ENCODE measurements around the gene LSG1. TPM values are rescaled to one million over a fixed set of nuclear protein-coding genes. Genes with fewer than 3 reads are reported as not detected.
"Not testable (repeated sequence)": the region's sequence is repeated elsewhere in the genome, so short reads cannot be mapped to it uniquely, and the experiment has no call there.

LSG1 gene
- total RNA-seq, 1 donor = 70.8 TPM

DNA sequence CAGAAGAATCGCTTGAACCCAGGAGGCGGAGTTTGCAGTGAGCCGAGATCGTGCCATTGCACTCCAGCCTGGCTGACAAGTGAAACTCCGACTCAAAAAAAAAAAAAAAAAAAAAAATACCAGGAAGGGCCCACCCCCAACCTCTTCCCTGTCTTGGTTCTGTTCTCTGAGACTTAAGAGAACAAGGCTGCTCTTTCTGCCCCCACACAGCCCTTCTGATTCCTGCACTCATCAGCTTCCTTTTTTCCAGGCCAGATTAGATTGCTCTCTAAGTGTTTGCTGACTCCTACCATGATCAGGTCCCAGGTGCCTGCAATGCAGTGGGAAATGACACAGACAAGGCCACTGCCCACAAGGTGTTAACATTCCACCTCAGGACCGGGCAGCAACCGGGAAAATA is 51.8 kb downstream of the LSG1 start:
- H3K27me3 ChIP-seq (ENCODE audit: insufficient read depth, low read length) = no peaks in the 10 kb centered on the region
- no peak overlapping the region for H3K4me3 ChIP-seq (ENCODE audit: low read length)
- H3K9me3 ChIP-seq (ENCODE audit: low read depth, low read length) = no peaks in the 10 kb centered on the region
- H3K4me1 ChIP-seq (ENCODE audit: insufficient read depth, low read length) = no peaks in the 10 kb centered on the region

DNA sequence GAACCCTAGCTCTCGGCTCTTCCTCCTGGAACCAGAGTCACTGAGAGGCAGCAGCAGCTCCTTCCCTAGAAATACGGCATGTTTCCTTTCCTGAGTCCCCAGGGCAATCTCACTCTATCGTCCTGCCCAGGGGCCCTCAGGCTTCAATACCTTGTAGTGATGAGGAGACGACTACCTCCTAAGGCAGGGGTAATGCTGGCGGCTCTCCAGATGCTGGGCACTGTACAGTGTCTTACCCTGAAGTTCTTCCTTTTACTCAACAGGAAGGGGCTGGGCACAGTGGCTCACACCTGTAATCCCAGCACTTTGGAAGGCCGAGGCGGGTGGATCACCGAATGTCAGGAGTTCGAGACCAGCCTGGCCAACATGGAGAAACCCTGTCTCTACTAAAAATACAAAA is 52.2 kb downstream of the LSG1 start:
- Histone ChIP-seq H3K27me3 (ENCODE audit: insufficient read depth, low read length) (no peaks in the 10 kb centered on the region), H3K4me1 (ENCODE audit: insufficient read depth, low read length) (no peaks in the 10 kb centered on the region), H3K9me3 (ENCODE audit: low read depth, low read length) (no peaks in the 10 kb centered on the region), H3K4me3 (ENCODE audit: low read length) (no peak overlapping the region)

DNA sequence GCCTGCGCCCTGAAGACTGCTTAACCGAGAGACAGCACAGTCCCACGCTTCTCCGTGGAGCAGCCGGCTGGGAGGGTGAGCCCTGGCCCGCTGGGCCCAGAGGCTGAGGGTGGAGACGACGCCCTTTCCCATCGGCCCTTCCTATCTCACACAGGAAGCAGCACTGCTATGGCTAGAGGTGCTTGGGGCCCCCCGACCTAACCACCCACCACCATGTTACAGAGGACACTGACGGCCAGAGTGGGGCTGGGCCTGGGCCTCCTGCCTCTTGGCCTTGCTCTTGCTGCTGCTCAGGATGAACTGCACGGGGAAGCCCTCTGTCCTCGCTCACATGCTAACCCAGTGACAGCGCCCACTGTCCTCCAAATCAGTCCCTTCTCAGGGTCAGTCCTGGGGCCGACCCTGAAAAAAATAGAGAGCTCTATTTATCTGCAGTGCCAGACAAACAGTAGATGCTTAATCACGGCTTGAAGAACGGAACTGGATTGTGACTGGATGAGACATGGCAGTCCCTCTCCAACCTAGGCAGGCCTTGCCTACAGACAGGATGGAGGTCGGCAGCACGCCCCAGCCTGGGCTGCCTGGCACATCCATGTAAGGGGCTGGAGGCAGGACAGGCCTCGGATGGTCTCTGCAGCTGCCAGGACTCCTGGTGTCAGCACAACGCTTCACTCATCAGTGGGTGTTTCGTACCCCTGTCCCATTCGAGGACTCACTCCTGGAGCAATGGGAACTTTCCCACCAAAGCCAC is 53.0 kb downstream of the LSG1 start:
- Histone ChIP-seq H3K27me3 (ENCODE audit: insufficient read depth, low read length) (no peaks in the 10 kb centered on the region), H3K4me3 (ENCODE audit: low read length) (no peak overlapping the region), H3K4me1 (ENCODE audit: insufficient read depth, low read length) (no peaks in the 10 kb centered on the region), H3K9me3 (ENCODE audit: low read depth, low read length) (no peaks in the 10 kb centered on the region)

DNA sequence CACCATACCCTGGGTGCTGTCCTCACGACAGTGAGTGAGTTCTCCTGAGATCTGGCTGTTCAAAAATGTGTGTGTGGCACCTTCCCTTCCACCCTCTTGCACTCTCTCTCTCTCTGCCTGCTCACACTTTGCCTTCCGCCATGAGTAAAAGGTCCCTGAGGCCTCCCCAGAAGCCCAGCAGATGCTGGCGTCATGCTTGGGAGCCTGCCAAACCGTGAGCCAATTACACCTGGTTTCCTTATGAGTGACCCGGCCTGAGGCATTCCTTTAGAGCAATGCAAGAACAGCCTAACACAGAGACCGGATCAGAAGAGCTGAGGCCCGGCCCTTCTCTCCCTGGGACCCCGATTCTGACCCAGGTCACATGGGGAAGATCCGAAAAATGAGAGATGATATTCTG is 54.2 kb downstream of the LSG1 start:
- Histone ChIP-seq H3K9me3 (ENCODE audit: low read depth, low read length) (no peaks in the 10 kb centered on the region), H3K27me3 (ENCODE audit: insufficient read depth, low read length) (no peaks in the 10 kb centered on the region), H3K4me1 (ENCODE audit: insufficient read depth, low read length) (no peaks in the 10 kb centered on the region), H3K4me3 (ENCODE audit: low read length) (no peak overlapping the region)

DNA sequence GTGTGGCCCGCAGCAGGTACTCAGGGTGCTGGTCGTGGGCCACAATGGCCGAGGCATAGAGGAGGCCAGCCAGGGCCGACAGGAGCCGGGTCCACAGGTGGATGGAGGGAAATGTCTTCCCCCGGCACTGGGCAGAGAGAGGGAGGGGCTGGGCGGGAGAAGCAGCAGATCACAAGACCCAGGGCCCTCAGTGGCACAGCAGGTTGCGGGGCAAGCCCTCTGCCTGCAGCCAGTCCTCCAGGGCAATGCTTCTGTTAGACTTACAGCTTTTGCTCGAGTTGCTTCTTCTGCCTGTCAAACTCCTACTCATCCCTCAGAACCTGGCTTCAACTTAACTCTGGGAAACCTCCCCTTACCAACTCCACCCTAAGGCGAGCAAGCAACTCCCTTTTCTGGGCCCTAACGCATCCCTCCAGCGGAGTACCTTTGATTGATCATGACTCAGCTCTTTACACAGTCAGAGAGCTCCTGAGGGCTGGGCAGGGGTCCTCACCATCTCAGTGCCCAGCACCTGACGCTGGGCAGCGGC is 54.8 kb downstream of the LSG1 start:
- no peaks in the 10 kb centered on the region for H3K4me1 ChIP-seq (ENCODE audit: insufficient read depth, low read length)
- H3K4me3 ChIP-seq (ENCODE audit: low read length) = no peak overlapping the region
- no peaks in the 10 kb centered on the region for H3K9me3 ChIP-seq (ENCODE audit: low read depth, low read length)
- no peaks in the 10 kb centered on the region for H3K27me3 ChIP-seq (ENCODE audit: insufficient read depth, low read length)

DNA sequence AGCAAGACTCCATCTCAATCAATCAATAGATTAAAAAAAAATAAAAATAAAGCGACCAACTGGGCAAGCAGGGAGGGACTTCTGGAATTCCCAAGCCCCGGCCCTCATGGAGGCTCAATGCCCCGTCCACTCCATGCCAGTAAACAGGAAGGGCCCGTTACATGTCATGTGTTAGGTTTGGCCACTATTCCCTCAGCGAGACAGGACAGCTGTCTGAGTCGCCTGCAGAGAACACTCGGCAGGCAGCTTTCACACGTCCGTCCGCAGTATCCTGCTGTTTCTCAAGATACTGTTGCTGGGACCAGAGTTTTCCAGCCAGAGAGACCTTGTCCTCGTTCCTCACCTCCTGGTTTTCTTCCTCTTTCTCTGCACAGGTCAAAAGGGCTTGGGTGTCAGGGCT is 56.8 kb downstream of the LSG1 start:
- Histone ChIP-seq H3K4me3 (ENCODE audit: low read length) (no peak overlapping the region), H3K27me3 (ENCODE audit: insufficient read depth, low read length) (no peaks in the 10 kb centered on the region), H3K9me3 (ENCODE audit: low read depth, low read length) (no peaks in the 10 kb centered on the region), H3K4me1 (ENCODE audit: insufficient read depth, low read length) (no peaks in the 10 kb centered on the region)

DNA sequence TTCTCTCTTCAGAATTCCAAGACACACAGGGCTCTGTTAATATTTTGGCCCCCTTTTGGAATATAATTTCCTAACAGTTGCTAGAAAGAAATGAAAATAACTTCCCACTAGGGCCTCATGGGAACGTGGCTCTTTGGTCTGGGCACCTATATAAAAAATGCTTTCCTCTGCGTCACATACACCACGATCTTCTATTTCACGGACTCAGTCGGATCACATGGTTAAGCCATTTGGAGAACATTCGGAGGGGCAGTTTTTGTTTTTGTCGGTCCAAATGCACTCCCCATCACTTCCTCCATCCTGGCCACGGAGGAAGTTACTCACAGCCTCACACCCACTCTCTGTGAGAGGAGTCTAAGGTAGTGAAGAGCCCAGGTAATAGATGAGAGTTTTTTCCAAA is 59.8 kb downstream of the LSG1 start:
- H3K4me1 ChIP-seq (ENCODE audit: insufficient read depth, low read length) = no peaks in the 10 kb centered on the region
- H3K4me3 ChIP-seq (ENCODE audit: low read length) = no peak overlapping the region
- no peaks in the 10 kb centered on the region for H3K9me3 ChIP-seq (ENCODE audit: low read depth, low read length)
- H3K27me3 ChIP-seq (ENCODE audit: insufficient read depth, low read length) = no peaks in the 10 kb centered on the region

DNA sequence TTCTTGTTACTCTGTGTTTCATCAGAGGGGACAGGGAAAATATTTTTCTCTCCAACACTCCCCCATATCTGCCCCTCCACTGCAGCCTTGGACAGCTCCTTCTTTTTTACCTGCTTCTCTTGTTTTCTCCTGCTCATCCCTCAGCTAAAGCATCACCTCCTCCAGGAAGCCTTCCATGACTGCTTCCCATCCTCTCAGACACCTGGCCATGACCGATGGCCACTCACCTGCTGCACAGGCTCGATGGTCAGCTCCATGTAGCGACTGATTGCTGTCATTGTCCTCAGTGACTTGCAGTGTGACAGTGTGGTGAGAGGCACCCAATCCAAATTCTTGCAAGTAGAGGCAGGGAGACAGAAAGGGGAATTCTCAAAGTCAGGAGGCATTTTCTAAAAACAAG is 61.3 kb downstream of the LSG1 start:
- H3K9me3 ChIP-seq (ENCODE audit: low read depth, low read length) = no peaks in the 10 kb centered on the region
- no peak overlapping the region for H3K4me3 ChIP-seq (ENCODE audit: low read length)
- no peaks in the 10 kb centered on the region for H3K4me1 ChIP-seq (ENCODE audit: insufficient read depth, low read length)
- no peaks in the 10 kb centered on the region for H3K27me3 ChIP-seq (ENCODE audit: insufficient read depth, low read length)

DNA sequence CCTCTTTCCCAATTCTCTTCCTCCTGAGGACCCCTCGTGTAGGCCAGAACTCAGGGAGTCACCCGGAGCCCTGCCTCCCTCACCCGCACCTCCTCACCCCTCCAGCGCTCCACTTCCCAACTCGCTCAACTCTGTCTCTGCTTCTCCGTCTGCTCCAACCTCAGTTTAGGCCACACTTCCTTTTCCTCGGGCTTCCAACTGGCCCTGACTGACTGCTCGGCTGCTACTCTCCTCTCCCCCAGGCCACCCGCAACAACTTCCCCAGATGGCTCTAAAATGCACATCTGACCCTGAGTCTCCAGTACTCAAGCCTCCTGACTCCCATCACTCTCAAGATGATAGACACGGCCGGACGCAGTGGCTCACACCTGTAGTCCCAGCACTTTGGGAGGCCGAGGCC is 62.4 kb downstream of the LSG1 start:
- Histone ChIP-seq H3K27me3 (ENCODE audit: insufficient read depth, low read length) (no peaks in the 10 kb centered on the region), H3K4me3 (ENCODE audit: low read length) (no peak overlapping the region), H3K4me1 (ENCODE audit: insufficient read depth, low read length) (no peaks in the 10 kb centered on the region), H3K9me3 (ENCODE audit: low read depth, low read length) (no peaks in the 10 kb centered on the region)

DNA sequence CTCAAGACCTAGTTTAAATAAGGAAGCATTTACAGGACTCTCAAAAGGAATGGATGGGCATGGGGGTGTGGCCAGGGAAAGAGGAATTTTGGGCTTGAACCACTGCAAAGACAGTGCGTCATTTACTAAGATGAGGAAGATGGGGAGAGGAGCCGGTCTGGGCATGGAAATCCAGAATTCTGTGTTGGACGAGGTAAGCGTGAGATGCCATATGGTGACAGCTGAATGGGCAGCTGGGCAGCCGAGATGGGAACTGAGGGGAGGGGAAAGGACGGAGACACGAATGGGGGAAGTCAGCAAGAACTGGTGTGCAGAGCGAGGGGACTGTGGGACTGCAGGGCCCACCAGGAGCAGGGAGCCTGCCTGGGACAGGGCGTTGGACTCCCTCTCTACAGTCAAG is 63.0 kb downstream of the LSG1 start:
- H3K9me3 ChIP-seq (ENCODE audit: low read depth, low read length) = no peaks in the 10 kb centered on the region
- no peaks in the 10 kb centered on the region for H3K4me1 ChIP-seq (ENCODE audit: insufficient read depth, low read length)
- H3K4me3 ChIP-seq (ENCODE audit: low read length) = no peak overlapping the region
- no peaks in the 10 kb centered on the region for H3K27me3 ChIP-seq (ENCODE audit: insufficient read depth, low read length)

DNA sequence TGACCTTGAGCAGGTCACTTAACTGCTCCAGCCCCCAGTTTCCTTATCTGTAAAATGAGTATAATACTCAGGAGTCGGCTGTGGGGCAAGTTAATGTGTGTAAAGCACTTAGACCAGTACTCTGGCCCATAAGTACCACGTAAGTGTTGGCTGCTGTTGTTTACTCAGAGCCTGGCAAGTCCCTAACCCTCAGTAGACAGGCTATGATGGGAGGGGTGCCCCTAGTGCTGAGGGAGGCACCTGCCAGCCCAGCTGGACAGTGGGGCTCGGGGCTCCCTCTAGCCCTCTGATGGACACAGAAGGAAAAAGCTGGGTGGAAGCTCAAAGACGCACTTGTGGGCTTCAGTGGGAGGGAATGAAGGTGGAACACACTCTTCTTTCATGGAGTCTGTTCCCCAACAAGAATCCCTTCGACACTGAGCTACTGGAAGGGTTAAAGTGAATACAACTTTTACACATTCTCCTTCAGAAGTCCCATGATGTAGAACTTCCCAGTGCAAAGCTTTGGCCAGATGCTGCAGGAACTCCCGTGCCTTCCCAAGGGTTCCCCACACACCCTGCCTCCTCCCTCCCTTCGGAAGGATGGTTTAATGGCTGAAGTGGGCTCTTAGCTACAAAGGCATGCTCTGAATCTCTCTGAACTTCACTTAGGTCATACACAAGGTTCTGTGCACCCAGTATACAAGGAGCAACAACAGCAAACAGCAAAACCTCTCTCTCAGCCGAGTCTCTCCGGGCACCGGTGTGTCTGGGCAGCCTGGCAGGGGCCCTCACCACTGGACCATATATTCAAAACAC is 64.2 kb downstream of the LSG1 start:
- H3K27me3 ChIP-seq (ENCODE audit: insufficient read depth, low read length) = no peaks in the 10 kb centered on the region
- H3K4me1 ChIP-seq (ENCODE audit: insufficient read depth, low read length) = no peaks in the 10 kb centered on the region
- no peaks in the 10 kb centered on the region for H3K9me3 ChIP-seq (ENCODE audit: low read depth, low read length)
- no peak overlapping the region for H3K4me3 ChIP-seq (ENCODE audit: low read length)

DNA sequence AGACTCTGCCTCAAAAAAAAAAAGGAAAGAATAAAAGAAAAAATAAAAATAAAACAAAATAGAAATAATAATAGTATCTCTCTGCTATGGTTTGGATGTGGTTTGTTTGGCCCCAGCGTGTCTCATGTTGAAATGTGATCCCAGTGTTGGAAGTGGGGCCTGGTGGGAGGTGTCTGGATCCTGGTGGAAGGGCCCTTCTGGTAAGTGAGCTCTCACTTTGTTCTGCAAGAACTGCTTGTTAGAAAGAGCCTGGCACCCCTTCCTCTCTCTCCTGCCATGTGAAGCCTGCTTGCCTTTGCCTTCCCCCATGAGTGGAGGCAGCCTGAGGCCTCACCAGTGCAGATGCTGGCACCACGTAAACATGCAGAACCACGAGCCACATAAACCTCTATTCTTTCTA is 65.0 kb downstream of the LSG1 start:
- no peaks in the 10 kb centered on the region for H3K9me3 ChIP-seq (ENCODE audit: low read depth, low read length)
- H3K4me1 ChIP-seq (ENCODE audit: insufficient read depth, low read length) = no peaks in the 10 kb centered on the region
- H3K27me3 ChIP-seq (ENCODE audit: insufficient read depth, low read length) = no peaks in the 10 kb centered on the region
- no peak overlapping the region for H3K4me3 ChIP-seq (ENCODE audit: low read length)

DNA sequence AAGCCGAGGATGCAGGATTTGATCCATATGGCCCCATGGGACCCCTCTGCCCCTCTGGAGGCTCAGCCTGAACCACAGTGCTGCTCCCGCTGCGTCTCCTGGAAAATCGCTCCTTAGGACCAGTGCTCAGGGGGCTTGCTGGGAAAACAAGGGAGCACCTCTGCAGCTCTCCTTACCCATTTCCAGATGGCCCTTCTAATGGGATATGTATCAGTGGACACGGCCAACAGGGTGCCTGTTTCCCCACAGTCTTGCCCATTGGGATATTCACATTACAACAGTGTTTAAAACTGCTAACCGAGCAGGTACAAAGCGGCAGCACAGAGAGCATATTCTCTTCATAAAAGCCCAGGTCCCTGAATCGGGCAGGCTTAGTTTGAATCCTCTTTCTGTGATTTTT is 65.8 kb downstream of the LSG1 start:
- Histone ChIP-seq H3K4me3 (ENCODE audit: low read length) (no peak overlapping the region), H3K27me3 (ENCODE audit: insufficient read depth, low read length) (no peaks in the 10 kb centered on the region), H3K4me1 (ENCODE audit: insufficient read depth, low read length) (no peaks in the 10 kb centered on the region), H3K9me3 (ENCODE audit: low read depth, low read length) (no peaks in the 10 kb centered on the region)

DNA sequence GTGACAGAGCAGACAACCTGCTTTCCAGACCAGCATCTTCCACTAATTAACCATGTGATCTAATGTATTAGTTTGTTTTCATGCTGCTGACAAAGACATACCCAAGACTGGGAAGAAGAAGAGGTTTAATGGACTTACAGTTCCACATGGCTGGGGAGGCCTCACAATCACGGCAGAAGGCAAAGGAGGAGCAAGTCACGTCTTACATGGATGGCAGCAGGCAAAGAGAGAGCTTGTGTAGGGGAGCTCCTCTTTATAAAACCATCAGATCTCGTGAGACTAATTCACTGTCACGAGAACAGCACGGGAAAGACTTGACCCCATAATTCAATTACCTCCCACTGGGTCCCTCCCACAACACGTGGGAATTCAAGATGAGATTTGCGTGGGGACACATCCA is 66.7 kb downstream of the LSG1 start:
- H3K9me3 ChIP-seq (ENCODE audit: low read depth, low read length); H3K4me3 ChIP-seq (ENCODE audit: low read length); H3K4me1 ChIP-seq (ENCODE audit: insufficient read depth, low read length); H3K27me3 ChIP-seq (ENCODE audit: insufficient read depth, low read length): not testable (repeated sequence)

DNA sequence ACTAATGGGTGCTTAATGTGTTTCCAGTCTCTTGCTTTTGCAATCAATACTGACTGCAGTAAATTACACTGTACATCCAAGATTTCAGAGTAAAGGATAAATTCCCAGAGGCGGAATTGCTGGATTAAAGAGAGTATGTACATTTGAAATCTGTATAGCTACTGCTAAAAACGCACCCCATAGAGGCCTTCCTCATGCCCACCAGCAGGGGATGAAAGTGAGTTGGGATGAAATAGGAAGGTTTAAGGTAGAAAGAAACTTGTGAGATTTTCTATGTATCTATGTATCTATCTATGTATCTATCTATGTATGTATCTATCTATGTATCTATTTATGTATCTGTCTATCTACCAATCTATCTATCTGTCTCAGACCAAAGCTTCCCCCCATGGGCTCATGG is 67.2 kb downstream of the LSG1 start:
- Histone ChIP-seq H3K27me3 (ENCODE audit: insufficient read depth, low read length) (no peaks in the 10 kb centered on the region), H3K9me3 (ENCODE audit: low read depth, low read length) (no peaks in the 10 kb centered on the region), H3K4me1 (ENCODE audit: insufficient read depth, low read length) (no peaks in the 10 kb centered on the region), H3K4me3 (ENCODE audit: low read length) (no peak overlapping the region)

DNA sequence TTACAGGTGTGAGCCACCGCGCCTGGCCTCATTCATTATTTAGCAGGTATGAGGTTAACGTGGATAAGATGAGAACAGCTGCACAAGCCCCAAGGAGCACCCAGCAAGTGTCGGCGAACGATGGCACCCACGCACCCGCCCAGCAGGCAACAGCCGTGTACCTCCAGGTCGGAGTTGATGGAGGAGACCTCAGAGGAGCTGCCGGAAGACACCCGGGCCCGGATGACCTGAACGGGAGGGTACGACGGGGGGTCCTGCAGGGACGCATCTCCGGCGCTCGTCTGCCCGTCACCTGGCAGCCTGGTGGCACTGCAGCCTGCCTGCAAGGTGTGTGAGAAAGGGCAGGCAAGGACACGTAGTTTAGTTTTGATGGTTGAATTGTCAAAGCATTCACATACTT is 67.9 kb downstream of the LSG1 start:
- Histone ChIP-seq H3K9me3 (ENCODE audit: low read depth, low read length) (no peaks in the 10 kb centered on the region), H3K4me1 (ENCODE audit: insufficient read depth, low read length) (no peaks in the 10 kb centered on the region), H3K27me3 (ENCODE audit: insufficient read depth, low read length) (no peaks in the 10 kb centered on the region), H3K4me3 (ENCODE audit: low read length) (no peak overlapping the region)
